ENCODE results near the gene KCNJ12. TPM values are rescaled to one million over a fixed set of nuclear protein-coding genes. Genes with fewer than 3 reads are reported as not detected.
A peak's percentile ranks its signal among the peaks of the same experiment; 100 is the strongest.

Gene KCNJ12
- polyA plus RNA-seq, 3 donors, result not detected

GRCh38 chr17:21382560-21383495 is 6.7 kb downstream of the KCNJ12 start:
- peaks cover 0 to 3% of the 10 kb centered on the region in 2 donors for H3K4me1 ChIP-seq (ENCODE audit: control insufficient read depth in 1 of 2, insufficient read depth in 2 of 2, low read length in 2 of 2)
- Mint-ChIP-seq H3K4me3 (no peak overlapping the region), H3K27me3 (ENCODE audit: low read depth in 3 of 3) (peaks cover 13 to 25% (median 16%) of the 10 kb centered on the region in 3 donors), H3K9me3 (no peaks in the 10 kb centered on the region), H3K27ac (peak overlapping the region in 1 of 7 donors; percentile 54), H3K4me1 (peaks cover under 1% of the 10 kb centered on the region), H3K36me3 (no peaks in the 10 kb centered on the region)
- H3K4me3 ChIP-seq (replicated peaks in 1 of 3; ENCODE audit: low read depth in 2 of 3, low read length in 3 of 3), result no peak overlapping the region
- H3K9me3 ChIP-seq (replicated peaks in 1 of 2; ENCODE audit: control insufficient read depth in 1 of 2, insufficient read depth in 1 of 2, low read length in 2 of 2), result no peaks in the 10 kb centered on the region
- no peak for TF ChIP-seq CTCF (IDR thresholded peaks at IDR 0.05)
- no peak overlapping the region for H2AFZ ChIP-seq (ENCODE audit: insufficient read depth, low read depth, low read length, poor library complexity, severe bottlenecking)
- intact Hi-C loops (cut with micrococcal nuclease), result no loop called here
- DNase-seq, result no peak
- WGBS (ENCODE audit: insufficient coverage), result 90% methylated on average over 28 of the region's 29 CpGs
- no peak overlapping the region for H3K4me2 ChIP-seq (replicated peaks; ENCODE audit: extremely low read depth, low read length, poor library complexity, severe bottlenecking)
- H3K27ac ChIP-seq (ENCODE audit: low read depth in 1 of 2, low read length in 2 of 2), result no peak overlapping the region
- no peaks in the 10 kb centered on the region for H3K79me2 ChIP-seq (ENCODE audit: insufficient read depth, low read length)
- no peaks in the 10 kb centered on the region for H4K20me1 ChIP-seq (ENCODE audit: insufficient read depth, low read length)
- peaks cover 8 to 12% of the 10 kb centered on the region in 2 donors for H3K27me3 ChIP-seq (ENCODE audit: control insufficient read depth in 2 of 2, insufficient read depth in 2 of 2, low read length in 2 of 2)
- no peak overlapping the region for H3K9ac ChIP-seq (ENCODE audit: insufficient read depth, low read length, poor library complexity, severe bottlenecking)
- H3K36me3 ChIP-seq (replicated peaks in 1 of 2; ENCODE audit: control insufficient read depth in 1 of 2, insufficient read depth in 2 of 2, low read length in 2 of 2), result no peaks in the 10 kb centered on the region

- no peak overlapping the region for H3K27ac ChIP-seq (ENCODE audit: low read depth in 1 of 2, low read length in 2 of 2)
- H2AFZ ChIP-seq (ENCODE audit: insufficient read depth, low read depth, low read length, poor library complexity, severe bottlenecking), result no peak overlapping the region
- no peak overlapping the region for H3K4me3 ChIP-seq (replicated peaks in 1 of 3; ENCODE audit: low read depth in 2 of 3, low read length in 3 of 3)
- H3K36me3 ChIP-seq (replicated peaks in 1 of 2; ENCODE audit: control insufficient read depth in 1 of 2, insufficient read depth in 2 of 2, low read length in 2 of 2), result no peaks in the 10 kb centered on the region
- H3K79me2 ChIP-seq (ENCODE audit: insufficient read depth, low read length), result no peaks in the 10 kb centered on the region
- no peak overlapping the region for H3K4me2 ChIP-seq (replicated peaks; ENCODE audit: extremely low read depth, low read length, poor library complexity, severe bottlenecking)
- no peak for DNase-seq
- no peak overlapping the region for H3K9ac ChIP-seq (ENCODE audit: insufficient read depth, low read length, poor library complexity, severe bottlenecking)
- Mint-ChIP-seq H3K36me3 (no peaks in the 10 kb centered on the region), H3K27ac (no peak overlapping the region), H3K9me3 (no peaks in the 10 kb centered on the region), H3K4me1 (no peaks in the 10 kb centered on the region), H3K4me3 (no peak overlapping the region), H3K27me3 (ENCODE audit: low read depth in 3 of 3) (peaks cover 5 to 15% (median 6%) of the 10 kb centered on the region in 3 donors)
- H4K20me1 ChIP-seq (ENCODE audit: insufficient read depth, low read length), result no peaks in the 10 kb centered on the region
- intact Hi-C loops (cut with micrococcal nuclease), result no loop called here
- no peaks in the 10 kb centered on the region for H3K4me1 ChIP-seq (ENCODE audit: control insufficient read depth in 1 of 2, insufficient read depth in 2 of 2, low read length in 2 of 2)
- no peaks in the 10 kb centered on the region for H3K9me3 ChIP-seq (replicated peaks in 1 of 2; ENCODE audit: control insufficient read depth in 1 of 2, insufficient read depth in 1 of 2, low read length in 2 of 2)
- H3K27me3 ChIP-seq (ENCODE audit: control insufficient read depth in 2 of 2, insufficient read depth in 2 of 2, low read length in 2 of 2), result no peaks in the 10 kb centered on the region
- TF ChIP-seq CTCF (IDR thresholded peaks at IDR 0.05), result no peak
- WGBS (ENCODE audit: insufficient coverage), result 85% methylated on average over 7 of the region's 10 CpGs
These were observed 9.2 kb downstream of the KCNJ12 start for GRCh38 chr17:21385281-21385845.

Data from CD14-positive monocyte (primary cell).